ENCODE results near the gene DEPDC5.

DNA sequence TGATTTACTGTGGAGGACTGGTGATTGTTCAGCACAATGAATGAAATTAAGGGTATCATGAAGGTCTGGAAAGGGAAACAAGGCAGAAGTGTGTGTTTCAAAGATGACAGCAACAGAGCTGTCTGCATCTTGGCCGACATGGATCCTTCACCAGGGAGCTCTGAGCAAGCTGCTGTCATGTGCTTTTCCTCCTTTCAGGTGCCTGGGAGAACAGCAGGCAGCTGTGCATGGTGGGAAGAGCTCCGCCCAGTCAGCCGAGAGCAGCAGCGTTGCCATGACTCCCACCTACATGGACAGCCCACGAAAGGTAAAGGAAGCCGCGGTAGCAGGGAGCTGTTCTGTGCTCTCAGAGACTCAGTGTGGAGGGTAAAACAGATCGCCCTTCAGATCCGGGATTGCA lies 103.4 kb downstream of the DEPDC5 start:
- TF ChIP-seq, protein P1, sequence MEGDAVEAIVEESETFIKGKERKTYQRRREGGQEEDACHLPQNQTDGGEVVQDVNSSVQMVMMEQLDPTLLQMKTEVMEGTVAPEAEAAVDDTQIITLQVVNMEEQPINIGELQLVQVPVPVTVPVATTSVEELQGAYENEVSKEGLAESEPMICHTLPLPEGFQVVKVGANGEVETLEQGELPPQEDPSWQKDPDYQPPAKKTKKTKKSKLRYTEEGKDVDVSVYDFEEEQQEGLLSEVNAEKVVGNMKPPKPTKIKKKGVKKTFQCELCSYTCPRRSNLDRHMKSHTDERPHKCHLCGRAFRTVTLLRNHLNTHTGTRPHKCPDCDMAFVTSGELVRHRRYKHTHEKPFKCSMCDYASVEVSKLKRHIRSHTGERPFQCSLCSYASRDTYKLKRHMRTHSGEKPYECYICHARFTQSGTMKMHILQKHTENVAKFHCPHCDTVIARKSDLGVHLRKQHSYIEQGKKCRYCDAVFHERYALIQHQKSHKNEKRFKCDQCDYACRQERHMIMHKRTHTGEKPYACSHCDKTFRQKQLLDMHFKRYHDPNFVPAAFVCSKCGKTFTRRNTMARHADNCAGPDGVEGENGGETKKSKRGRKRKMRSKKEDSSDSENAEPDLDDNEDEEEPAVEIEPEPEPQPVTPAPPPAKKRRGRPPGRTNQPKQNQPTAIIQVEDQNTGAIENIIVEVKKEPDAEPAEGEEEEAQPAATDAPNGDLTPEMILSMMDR (IDR thresholded peaks at IDR 0.05; ENCODE audit: low read depth, low read length, poor library complexity, severe bottlenecking), result no peak
- no peak for TF ChIP-seq EZH2phosphoT487 (IDR thresholded peaks at IDR 0.05; ENCODE audit: borderline replicate concordance, low read length)
